ENCODE data around the gene KCNQ2.

Gene KCNQ2

DNA sequence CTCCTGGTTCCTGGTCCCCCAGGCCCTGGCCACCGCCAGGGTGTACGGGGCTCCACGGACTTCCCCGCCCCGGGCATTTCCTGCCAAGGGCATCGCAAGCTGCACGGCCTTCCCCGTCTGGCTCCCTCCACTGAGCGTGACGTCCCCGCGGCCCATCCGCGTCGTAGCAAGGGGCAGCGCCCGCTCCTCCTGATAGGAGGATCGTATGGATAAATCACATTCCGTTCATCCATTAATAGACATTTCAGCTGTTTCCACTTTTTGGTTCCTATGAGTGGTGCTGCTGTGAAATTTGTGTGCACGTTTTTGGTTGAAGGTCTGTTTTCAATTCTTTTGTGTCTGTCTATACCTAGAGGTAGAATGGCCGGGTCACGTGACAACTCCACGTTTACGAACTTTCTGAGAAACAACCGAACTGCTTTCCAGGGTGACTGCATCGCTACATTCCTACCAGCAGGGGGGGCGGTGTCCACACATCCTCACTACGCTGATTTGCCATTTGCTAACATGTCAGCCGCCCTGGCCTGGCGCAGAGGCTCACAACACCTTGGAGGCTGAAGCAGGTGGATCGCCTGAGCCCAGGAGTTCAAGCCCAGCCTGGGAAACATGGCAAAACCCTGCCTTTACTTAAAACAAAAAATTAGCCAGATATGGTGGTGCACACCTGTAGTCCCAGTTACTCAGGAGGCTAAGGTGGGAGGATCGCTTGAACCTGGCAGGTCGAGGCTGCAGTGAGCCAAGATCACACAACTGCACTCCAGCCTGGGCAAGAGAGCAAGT lies 37.7 kb downstream of the KCNQ2 start:
- DNase-seq (ENCODE audit: low read depth in 2 of 2) = peak in 1 of 2 experiments; percentile 20

GRCh38 chr20:63433756-63434531 lies 38.5 kb downstream of the KCNQ2 start:
- no peak for DNase-seq (ENCODE audit: low read depth in 2 of 2)

- DNase-seq (ENCODE audit: low read depth in 2 of 2) = no peak
Observed at GRCh38 chr20:63433351-63433750, 39.1 kb downstream of the KCNQ2 start.

DNA sequence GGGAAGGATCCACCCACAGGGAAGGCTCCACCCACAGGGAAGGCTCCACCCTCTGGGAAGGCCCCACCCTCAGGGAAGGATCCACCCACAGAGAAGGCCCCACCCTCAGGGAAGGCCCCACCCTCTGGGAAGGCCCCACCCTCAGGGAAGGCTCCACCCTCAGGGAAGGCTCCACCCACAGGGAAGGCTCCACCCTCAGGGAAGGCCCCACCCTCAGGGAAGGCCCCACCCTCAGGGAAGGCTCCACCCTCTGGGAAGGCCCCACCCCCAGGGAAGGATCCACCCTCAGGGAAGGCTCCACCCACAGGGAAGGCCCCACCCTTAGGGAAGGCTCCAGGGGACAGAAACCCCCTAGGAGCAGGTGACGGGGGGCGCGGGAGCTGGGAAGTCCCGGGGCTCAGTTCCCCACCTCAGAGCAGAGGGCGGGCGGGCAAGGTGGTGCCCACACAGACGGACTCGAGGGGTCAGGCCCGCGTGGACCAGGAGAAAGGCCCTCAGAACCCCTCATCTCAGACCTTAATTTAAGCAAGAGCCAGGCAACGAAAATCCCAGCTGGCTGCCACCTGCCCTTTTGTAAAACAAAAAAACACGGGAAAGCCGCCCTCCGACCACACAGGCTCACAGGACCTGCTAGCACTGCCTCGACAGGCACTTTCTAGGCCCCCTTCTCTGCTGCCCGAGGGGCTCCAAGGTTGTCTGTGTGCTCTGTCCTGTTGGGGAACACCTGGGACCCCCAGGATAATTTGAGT lies 39.7 kb downstream of the KCNQ2 start:
- DNase-seq (ENCODE audit: low read depth in 2 of 2) = no peak

DNA sequence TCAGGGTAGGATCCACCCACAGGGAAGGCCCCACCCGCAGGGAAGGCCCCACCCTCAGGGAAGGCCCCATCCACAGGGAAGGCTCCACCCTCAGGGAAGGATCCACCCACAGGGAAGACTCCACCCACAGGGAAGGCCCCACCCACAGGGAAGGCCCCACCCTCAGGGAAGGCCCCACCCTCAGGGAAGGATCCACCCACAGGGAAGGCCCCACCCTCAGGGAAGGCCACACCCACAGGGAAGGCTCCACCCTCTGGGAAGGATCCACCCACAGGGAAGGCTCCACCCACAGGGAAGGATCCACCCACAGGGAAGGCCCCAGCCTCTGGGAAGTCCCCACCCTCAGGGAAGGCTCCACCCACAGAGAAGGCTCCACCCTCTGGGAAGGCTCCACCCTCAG lies 40.5 kb downstream of the KCNQ2 start:
- no peak for DNase-seq (ENCODE audit: low read depth in 2 of 2)

DNA sequence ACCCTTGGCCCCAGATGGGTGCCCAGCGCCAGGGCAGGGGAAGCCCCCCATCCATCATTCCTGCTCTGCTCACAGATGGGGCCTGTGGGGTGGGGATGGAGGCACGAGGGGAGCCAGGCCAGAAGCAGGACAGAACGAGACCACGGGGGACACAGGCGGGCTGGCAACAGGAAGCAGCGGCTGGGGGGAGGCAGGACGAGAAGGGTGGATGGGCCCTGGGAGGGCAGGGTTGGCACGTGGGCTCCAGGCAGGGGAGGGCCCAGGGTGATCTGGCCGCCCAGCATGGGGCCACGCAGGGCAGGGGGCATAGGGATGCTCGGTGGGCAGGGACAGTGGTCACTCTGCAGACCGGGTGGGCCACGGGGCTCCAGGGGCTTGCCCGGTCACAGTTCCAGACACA lies 41.6 kb downstream of the KCNQ2 start:
- DNase-seq (ENCODE audit: low read depth in 2 of 2) = no peak

DNA sequence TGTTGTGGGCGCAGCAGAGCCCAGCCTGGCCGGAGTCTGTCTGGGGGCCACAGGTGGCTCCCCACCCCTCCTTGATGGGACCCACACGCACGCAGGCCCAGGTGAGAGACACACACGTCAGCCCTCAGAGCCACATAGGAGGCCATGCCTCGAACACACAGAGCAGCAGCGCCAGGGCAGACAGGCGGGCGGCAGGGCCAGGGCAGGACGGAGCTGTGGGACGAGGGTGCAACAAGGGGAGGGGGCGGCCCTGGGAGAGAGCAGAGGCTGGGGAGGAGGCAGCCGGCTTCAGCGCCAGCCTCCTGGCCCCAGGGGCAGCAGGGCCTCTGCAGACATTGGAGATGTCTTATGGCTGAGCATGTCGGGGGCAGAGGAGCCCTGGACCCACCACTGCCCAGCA lies 42.5 kb downstream of the KCNQ2 start:
- DNase-seq (ENCODE audit: low read depth in 2 of 2) = no peak

DNA sequence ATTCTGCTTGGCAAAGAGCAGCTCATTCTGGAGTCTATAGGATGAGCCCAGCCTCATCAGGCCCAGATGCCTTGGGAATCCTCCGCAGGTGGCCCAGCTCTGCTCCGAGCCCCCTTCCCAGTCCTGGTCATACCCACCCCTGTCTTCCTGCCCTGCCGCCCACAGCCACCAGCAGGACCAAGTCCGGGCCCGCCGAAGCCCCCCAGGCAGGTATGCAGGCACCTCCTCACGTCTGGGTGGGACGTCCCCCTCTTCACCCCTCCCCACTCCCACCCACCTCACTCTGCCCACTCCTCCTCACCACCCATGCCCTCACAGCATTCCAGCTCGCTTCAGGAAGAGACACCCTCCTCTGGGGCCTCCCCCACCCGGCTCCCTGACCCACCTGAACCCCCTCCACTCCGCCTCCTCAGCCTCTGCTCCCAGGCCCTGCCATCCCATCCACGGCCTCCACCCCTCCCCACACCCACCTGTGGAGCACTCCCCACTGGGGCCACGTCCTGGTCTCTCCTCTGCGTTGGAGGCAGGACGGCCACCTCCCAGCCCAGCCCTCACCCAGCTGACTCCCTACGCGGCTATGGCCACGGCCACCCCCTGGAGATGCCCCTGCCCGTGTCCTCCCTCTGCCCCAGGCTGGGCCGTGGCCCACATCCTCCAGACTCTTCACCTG lies 43.4 kb downstream of the KCNQ2 start:
- no peak for DNase-seq (ENCODE audit: low read depth in 2 of 2)

DNA sequence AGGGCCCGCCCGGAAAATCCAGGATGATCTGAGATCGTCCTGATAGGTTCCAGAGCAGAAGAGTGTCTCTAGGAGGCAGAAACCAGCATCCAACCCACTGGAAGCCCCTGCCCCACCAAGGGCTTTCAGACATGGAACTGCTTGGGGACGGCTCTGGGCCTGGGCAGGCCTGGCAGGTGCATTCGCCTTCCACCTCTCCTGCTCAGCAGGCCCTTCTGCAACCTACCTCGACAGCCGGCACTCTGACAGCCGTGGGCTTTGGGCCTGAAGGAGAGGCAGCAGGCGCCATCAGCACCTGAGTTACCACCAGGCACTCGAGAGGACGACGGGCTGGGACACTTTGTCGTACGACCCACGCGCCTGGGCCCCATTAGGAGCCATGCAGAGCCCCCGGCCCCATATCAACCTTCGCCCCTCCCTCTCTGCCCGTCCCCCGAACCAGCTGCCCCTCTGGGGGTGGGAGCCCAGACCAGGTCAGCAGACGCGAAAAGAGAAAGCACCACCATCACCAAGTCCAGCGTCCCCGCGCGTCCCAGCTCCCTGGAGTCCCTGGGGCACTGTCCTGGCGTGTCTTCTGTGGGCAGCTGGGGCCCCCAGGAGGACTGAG lies 44.6 kb downstream of the KCNQ2 start:
- DNase-seq (ENCODE audit: low read depth in 2 of 2) = no peak

DNA sequence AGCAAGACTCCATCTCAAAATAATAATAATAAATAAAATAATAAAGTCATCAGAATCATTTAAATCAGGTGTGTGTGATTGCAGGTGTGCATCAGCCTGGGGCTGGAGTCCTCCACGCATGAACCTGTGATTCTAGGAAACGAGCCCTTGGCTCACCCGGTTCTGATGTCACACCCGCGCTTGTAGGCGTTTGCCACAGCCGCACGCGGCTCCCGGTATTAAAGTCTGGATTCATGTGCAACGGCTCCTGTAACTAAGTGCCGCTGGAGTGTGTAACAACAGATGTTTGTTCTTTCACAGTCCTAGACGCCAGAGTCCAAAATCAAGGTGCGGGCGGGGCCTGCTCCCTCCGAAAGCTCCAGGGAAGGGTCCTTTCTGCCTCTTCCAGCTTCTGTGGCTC lies 45.2 kb downstream of the KCNQ2 start:
- no peak for DNase-seq (ENCODE audit: low read depth in 2 of 2)

DNA sequence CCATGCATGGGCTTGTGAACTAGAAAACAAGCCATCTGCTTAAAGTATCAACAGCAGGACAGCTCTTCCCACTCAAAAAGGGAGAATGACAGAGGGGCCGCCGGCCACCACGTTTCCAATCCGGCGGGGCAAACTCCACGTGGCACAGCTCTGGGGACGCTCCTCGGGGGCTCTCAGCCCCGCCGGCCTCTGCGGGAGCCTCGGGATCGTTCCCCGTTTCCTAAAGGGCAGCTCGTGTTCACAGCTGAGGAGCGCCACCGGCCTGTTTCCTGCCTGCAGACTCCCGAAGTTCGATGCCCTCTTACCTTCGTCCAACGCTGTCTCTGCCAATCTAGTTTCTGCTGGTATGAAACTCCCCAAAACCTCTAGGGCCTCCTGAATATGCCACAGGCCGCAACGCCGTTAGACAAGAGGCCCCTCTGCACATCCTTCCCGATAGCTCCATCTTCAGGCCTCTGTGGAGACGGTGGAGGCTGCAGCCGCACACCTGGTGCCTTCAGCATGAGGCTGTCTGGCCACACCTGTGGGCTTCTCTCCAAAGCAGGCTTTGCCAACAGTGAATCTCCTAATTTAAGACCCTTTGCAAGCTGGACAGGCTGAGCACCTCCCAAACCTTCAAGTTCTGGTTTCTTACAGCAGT lies 46.5 kb downstream of the KCNQ2 start:
- no peak for DNase-seq (ENCODE audit: low read depth in 2 of 2)

DNA sequence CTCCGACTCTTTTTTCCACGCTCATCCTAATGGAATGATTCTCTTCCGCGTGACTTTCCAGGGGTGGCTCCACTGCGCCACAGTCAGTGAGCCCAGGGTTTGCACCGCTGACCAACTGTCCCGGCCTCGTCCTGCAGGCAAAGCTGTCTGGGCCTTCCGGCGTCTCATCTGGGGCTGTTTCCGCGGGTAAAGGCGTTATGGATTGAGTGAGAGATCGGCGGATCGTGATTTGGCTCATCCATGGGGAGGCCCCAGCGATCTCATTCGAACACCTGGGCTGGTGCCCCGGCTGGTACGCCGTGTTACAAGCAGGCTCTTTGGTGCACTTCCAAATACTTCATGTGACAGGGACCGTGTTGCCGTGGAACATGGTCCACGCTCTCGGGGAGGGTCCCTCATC lies 47.8 kb downstream of the KCNQ2 start:
- DNase-seq (ENCODE audit: low read depth in 2 of 2) = no peak

GRCh38 chr20:63423751-63424150 lies 48.7 kb downstream of the KCNQ2 start:
- no peak for DNase-seq (ENCODE audit: low read depth in 2 of 2)

DNA sequence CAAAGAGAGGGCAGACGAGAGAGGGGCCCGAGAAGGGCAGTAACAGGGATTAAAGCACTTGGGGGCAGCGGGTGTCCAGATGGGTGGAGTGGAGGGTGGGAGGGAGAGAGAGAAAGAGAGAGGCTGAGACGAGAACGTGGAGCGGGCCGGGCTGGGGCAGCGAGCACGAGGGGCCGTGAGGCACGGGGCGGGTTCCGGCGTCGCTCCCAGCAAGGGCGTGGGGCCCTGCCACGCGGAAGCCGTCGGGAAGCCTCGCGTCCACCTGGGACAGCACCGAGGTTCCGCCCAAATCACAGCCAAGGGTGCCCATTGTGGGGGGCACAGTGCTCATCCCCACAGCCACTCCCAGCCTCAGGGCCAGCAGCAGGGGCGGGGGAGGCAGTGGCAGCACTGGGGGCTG lies 49.8 kb downstream of the KCNQ2 start:
- no peak for DNase-seq (ENCODE audit: low read depth in 2 of 2)

GRCh38 chr20:63421913-63422312 lies 50.5 kb downstream of the KCNQ2 start:
- DNase-seq (ENCODE audit: low read depth in 2 of 2) = no peak

GRCh38 chr20:63421094-63421692 lies 51.3 kb downstream of the KCNQ2 start:
- no peak for DNase-seq (ENCODE audit: low read depth in 2 of 2)

- DNase-seq (ENCODE audit: low read depth in 2 of 2) = no peak
Observed at GRCh38 chr20:63420359-63421093, 51.9 kb downstream of the KCNQ2 start.

- no peak for DNase-seq (ENCODE audit: low read depth in 2 of 2)
Observed at GRCh38 chr20:63419299-63419698, 53.2 kb downstream of the KCNQ2 start.

- no peak for DNase-seq (ENCODE audit: low read depth in 2 of 2)
Observed at GRCh38 chr20:63418617-63419016, 53.8 kb downstream of the KCNQ2 start.

- no peak for DNase-seq (ENCODE audit: low read depth in 2 of 2)
Observed at GRCh38 chr20:63417738-63418120, 54.7 kb downstream of the KCNQ2 start.
